Loucy (cell line): Measurements from ENCODE around the gene TMEM87A.

Experiments
- H2AFZ ChIP-seq: fragments of 200-600 bp; sonication (generic); 2 replicates; pipeline ENCODE4 v1.6.0; 2016; ENCODE audit warnings: antibody characterized with exemption, mild to moderate bottlenecking, low read length, moderate library complexity
- H3F3A ChIP-seq: fragments of 200-600 bp; 2 replicates; pipeline ENCODE4 v1.6.0; 2016; ENCODE audit warnings: antibody characterized with exemption, low read depth, mild to moderate bottlenecking
- H3K27me3 ChIP-seq: fragments of 200-600 bp; sonication (generic); 2 replicates; pipeline ENCODE4 v1.6.1; 2014; ENCODE audit warnings: low read length, mild to moderate bottlenecking; ENCODE audit not compliant: insufficient read depth, poor library complexity, severe bottlenecking
- H3K36me3 ChIP-seq: fragments of 200-600 bp; sonication (generic); 2 replicates; pipeline ENCODE4 v1.6.1; 2016; ENCODE audit warnings: low read length; ENCODE audit not compliant: insufficient read depth
- H3K4me1 ChIP-seq: fragments of 200-600 bp; sonication (generic); 2 replicates; pipeline ENCODE4 v1.5.1; 2014; ENCODE audit warnings: low read length, mild to moderate bottlenecking; ENCODE audit not compliant: insufficient read depth, poor library complexity, severe bottlenecking
- H3K4me2 ChIP-seq: fragments of 200-600 bp; sonication (generic); 2 replicates; pipeline ENCODE4 v1.6.0; 2014; ENCODE audit warnings: antibody characterized with exemption, low read length, low read depth, mild to moderate bottlenecking; ENCODE audit not compliant: poor library complexity, severe bottlenecking
- H3K4me3 ChIP-seq: fragments of 200-600 bp; sonication (generic); 2 replicates; pipeline ENCODE4 v1.5.1; 2014; ENCODE audit warnings: low read length, mild to moderate bottlenecking, mixed read lengths; ENCODE audit not compliant: poor library complexity, severe bottlenecking
- H3K79me2 ChIP-seq: fragments of 200-600 bp; sonication (generic); 2 replicates; pipeline ENCODE4 v1.6.1; 2014; ENCODE audit warnings: low read length; ENCODE audit not compliant: insufficient read depth
- H3K9ac ChIP-seq: fragments of 200-600 bp; sonication (generic); 2 replicates; pipeline ENCODE4 v1.6.0; 2014; ENCODE audit warnings: mild to moderate bottlenecking, low read depth, low read length, moderate library complexity; ENCODE audit not compliant: poor library complexity, severe bottlenecking
- H3K9me2 ChIP-seq: fragments of 200-600 bp; sonication (generic); replicated peaks from 2 replicates; pipeline ENCODE4 v1.6.1; 2016; ENCODE audit warnings: low read depth, low read length, mixed read lengths
- H3K9me3 ChIP-seq: fragments of 200-600 bp; sonication (generic); 2 replicates; pipeline ENCODE4 v1.6.1; 2014; ENCODE audit warnings: mild to moderate bottlenecking, antibody characterized with exemption, low read length, low read depth; ENCODE audit not compliant: insufficient read depth
- H4K20me1 ChIP-seq: fragments of 200-600 bp; sonication (generic); 2 replicates; pipeline ENCODE4 v1.6.0; 2014; ENCODE audit warnings: antibody characterized with exemption, low read length, mild to moderate bottlenecking; ENCODE audit not compliant: insufficient read depth, poor library complexity, severe bottlenecking
- EZH2phosphoT487 ChIP-seq: fragments of 200-600 bp; IDR thresholded peaks from 2 replicates; pipeline ENCODE4 v1.6.1; 2018; ENCODE audit warnings: antibody characterized with exemption, mild to moderate bottlenecking, moderate library complexity, borderline replicate concordance
- TF ChIP-seq, protein P1 (sequence below): fragments of 200-600 bp; sonication (generic); conservative IDR thresholded peaks from 2 replicates; pipeline ENCODE4 v1.5.1; 2014; ENCODE audit warnings: mild to moderate bottlenecking, antibody characterized with exemption, low read length

Gene TMEM87A

DNA sequence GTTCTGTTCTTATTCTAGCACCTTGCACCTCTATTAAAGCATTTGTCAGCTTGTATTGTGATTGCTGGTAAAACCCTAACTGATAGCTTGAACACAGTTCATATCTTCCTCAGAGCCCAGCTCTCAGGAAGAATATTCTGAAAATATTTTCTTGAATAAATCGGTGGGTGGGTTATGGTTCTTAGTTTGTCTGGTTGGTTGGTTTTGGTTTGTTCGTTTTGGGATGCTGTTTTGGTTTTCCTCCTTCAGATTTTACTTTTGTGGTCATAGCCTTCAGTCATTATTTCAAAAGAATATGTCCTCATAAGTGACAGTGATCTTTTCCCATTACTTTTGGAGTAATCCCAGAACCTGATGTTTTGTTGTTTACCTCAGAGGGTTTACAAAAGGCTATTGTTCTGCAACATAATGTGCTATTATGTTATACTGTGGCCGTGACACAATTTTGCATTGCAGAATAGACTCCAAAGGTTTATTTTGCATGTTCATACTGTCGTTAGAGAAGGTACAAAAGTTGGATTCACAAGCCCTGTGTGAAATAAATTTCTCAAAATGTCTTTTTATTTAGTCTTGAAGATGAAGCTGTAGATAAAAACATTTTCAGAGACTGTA lies 2.7 kb upstream of the TMEM87A start:
- TF ChIP-seq, protein P1, sequence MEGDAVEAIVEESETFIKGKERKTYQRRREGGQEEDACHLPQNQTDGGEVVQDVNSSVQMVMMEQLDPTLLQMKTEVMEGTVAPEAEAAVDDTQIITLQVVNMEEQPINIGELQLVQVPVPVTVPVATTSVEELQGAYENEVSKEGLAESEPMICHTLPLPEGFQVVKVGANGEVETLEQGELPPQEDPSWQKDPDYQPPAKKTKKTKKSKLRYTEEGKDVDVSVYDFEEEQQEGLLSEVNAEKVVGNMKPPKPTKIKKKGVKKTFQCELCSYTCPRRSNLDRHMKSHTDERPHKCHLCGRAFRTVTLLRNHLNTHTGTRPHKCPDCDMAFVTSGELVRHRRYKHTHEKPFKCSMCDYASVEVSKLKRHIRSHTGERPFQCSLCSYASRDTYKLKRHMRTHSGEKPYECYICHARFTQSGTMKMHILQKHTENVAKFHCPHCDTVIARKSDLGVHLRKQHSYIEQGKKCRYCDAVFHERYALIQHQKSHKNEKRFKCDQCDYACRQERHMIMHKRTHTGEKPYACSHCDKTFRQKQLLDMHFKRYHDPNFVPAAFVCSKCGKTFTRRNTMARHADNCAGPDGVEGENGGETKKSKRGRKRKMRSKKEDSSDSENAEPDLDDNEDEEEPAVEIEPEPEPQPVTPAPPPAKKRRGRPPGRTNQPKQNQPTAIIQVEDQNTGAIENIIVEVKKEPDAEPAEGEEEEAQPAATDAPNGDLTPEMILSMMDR = no peak
- no peak for TF ChIP-seq EZH2phosphoT487
- H2AFZ ChIP-seq = 0 out of 2 replicates have a peak overlapping the region, but pooled peaks have one; percentile 58
- peaks cover 35% of the 10 kb centered on the region for H3K4me1 ChIP-seq
- peak overlapping the region; percentile 88 for H3K4me3 ChIP-seq
- peaks cover 20% of the 10 kb centered on the region for H4K20me1 ChIP-seq
- peak overlapping the region; percentile 90 for H3K4me2 ChIP-seq
- no peaks in the 10 kb centered on the region for H3K27me3 ChIP-seq
- H3K9me3 ChIP-seq = no peaks in the 10 kb centered on the region
- peaks cover 33% of the 10 kb centered on the region for H3K79me2 ChIP-seq
- no peaks in the 10 kb centered on the region for H3K36me3 ChIP-seq
- no peaks in the 10 kb centered on the region for H3F3A ChIP-seq
- peak overlapping the region; percentile 92 for H3K9ac ChIP-seq
- no peaks in the 10 kb centered on the region for H3K9me2 ChIP-seq

- H3K27me3 ChIP-seq = no peaks in the 10 kb centered on the region
- TF ChIP-seq, protein P1 = no peak
- no peaks in the 10 kb centered on the region for H3K36me3 ChIP-seq
- peak overlapping the region; percentile 2; the same call in 1 of the 2 replicates for H2AFZ ChIP-seq
- peak overlapping the region; percentile 88 for H3K4me3 ChIP-seq
- peaks cover 45% of the 10 kb centered on the region for H3K4me1 ChIP-seq
- no peaks in the 10 kb centered on the region for H3F3A ChIP-seq
- H4K20me1 ChIP-seq = peaks cover 24% of the 10 kb centered on the region
- no peaks in the 10 kb centered on the region for H3K9me3 ChIP-seq
- peak overlapping the region; percentile 92 for H3K9ac ChIP-seq
- peaks cover 45% of the 10 kb centered on the region for H3K79me2 ChIP-seq
- H3K9me2 ChIP-seq = no peaks in the 10 kb centered on the region
- peak overlapping the region; percentile 90 for H3K4me2 ChIP-seq
Measured at GRCh38 chr15:42274702-42274989, 1.4 kb upstream of the TMEM87A start.

DNA sequence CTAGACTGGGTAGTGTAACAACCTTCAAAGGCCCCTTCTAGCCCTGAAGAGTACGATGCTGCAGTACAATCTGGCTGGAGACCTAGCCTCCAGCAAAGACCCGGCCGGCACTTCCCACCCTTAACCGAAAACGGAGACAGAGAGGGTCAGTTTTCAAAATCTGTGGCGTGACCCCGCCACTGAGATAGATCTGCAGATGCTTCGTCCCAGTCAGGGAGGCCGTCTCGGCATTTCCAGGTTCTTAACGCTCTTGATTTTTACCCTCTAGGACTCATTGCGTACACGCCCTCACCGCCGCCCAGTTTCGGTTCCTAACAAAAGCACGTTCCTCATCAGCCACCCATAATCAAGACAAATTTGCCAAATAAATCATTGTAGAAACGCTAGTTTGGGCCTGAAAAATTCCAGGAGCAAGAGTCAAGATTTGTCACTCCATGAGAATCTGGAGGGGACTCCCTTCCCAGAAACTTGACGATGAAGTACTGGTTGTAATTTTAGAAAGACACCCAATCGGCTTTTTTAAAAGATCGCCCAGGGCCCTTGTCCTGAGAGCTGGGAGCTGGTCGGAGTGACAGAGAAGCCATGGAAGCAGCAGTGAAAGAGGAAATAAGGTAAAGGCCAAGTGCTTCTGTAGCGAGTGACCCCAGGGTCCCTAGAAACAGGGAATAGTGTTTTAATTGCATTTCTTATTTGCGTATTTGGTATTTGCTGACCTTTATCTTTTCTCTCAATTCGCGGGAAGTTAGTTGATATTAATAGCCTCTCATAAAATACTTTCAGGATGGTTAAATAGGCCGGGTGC lies 868 bp upstream of the TMEM87A start:
- Histone ChIP-seq H3K9me2 (no peaks in the 10 kb centered on the region), H4K20me1 (peaks cover 25% of the 10 kb centered on the region), H3K4me1 (peaks cover 49% of the 10 kb centered on the region), H3K9me3 (no peaks in the 10 kb centered on the region), H3K27me3 (no peaks in the 10 kb centered on the region), H3K79me2 (peaks cover 51% of the 10 kb centered on the region), H3F3A (no peaks in the 10 kb centered on the region), H3K9ac (peak overlapping the region; percentile 92), H2AFZ (peak overlapping the region; percentile 85), H3K4me3 (peak overlapping the region; percentile 88), H3K36me3 (no peaks in the 10 kb centered on the region), H3K4me2 (peak overlapping the region; percentile 90)
- TF ChIP-seq EZH2phosphoT487 = no peak
- TF ChIP-seq, protein P1 = no peak
